SKM-1 treated with dmso at 0.1 percent for 144 hours (cell line): ENCODE results near the gene GARIN5A.

Source experiments
- DNase-seq: peaks from one replicate; lab custom pipeline; 2025; ENCODE audit not compliant: unreplicated experiment; lab: John Stamatoyannopoulos, UW

Gene GARIN5A

GRCh38 chr19:50476224-50476906, at the start of gene GARIN5A, which contains the start of gene EMC10:
Gene GARIN5A (minus strand): TSS chr19:50476848. CDS start chr19:50476388, 460 bp downstream.
Gene EMC10 (plus strand): TSS chr19:50476507. CDS start chr19:50476545, 38 bp downstream.
- DNase-seq, result peak; percentile 36

- no peak for DNase-seq
Measured at GRCh38 chr19:50522881-50523280, 46.2 kb upstream of the GARIN5A start.

- no peak for DNase-seq
Measured at GRCh38 chr19:50520822-50521465, 44.3 kb upstream of the GARIN5A start.

- DNase-seq, result no peak
Measured at GRCh38 chr19:50519006-50519575, 42.4 kb upstream of the GARIN5A start.

- DNase-seq, result no peak
Measured at GRCh38 chr19:50518091-50519005, 41.7 kb upstream of the GARIN5A start.

GRCh38 chr19:50517704-50518075, 41.0 kb upstream of the GARIN5A start:
- DNase-seq, result no peak

GRCh38 chr19:50516964-50517703, 40.5 kb upstream of the GARIN5A start:
- no peak for DNase-seq

- no peak for DNase-seq
Measured at GRCh38 chr19:50516456-50516855, 39.8 kb upstream of the GARIN5A start.

GRCh38 chr19:50515168-50515561, 38.5 kb upstream of the GARIN5A start:
- DNase-seq, result no peak

GRCh38 chr19:50514346-50515167, 37.9 kb upstream of the GARIN5A start:
- no peak for DNase-seq

GRCh38 chr19:50513746-50514345, 37.2 kb upstream of the GARIN5A start, which contains the start of gene ASPDH:
Gene ASPDH (minus strand): TSS chr19:50513913. CDS start chr19:50513823, 90 bp downstream.
- DNase-seq, result no peak

- DNase-seq, result no peak
Measured at GRCh38 chr19:50512999-50513745, 36.5 kb upstream of the GARIN5A start.

GRCh38 chr19:50512112-50512998, 35.7 kb upstream of the GARIN5A start:
- no peak for DNase-seq

GRCh38 chr19:50511069-50511822, 34.6 kb upstream of the GARIN5A start, which contains the start of gene JOSD2:
Gene JOSD2 (minus strand): TSS chr19:50511191. CDS start chr19:50510431, 760 bp downstream.
- peak; percentile 80 for DNase-seq

GRCh38 chr19:50510700-50511068, 34.0 kb upstream of the GARIN5A start:
- peak; percentile 50 for DNase-seq

GRCh38 chr19:50510121-50510670, 33.5 kb upstream of the GARIN5A start:
- DNase-seq, result no peak
